B cell (primary cell): ENCODE data around the gene PI4KB. TPM values are rescaled to one million over a fixed set of nuclear protein-coding genes. Genes with fewer than 3 reads are reported as not detected.

ENCODE experiments used
- ATAC-seq: fragments of 200-7000 bp; cut with Tn5 transposase; one replicate; pipeline ENCODE4 v1.10.0; 2021; ENCODE audit warnings: low read depth, mild to moderate bottlenecking, moderate number of reproducible peaks, moderate library complexity
- CTCF ChIA-PET: fragments of 350-600 bp; sonication (Branson Sonifier 250); formaldehyde crosslinking; loops from one replicate; lab custom pipeline; 2021; ENCODE audit warnings: antibody characterized with exemption, inconsistent platforms; lab: Charles Lee
- POLR2A ChIA-PET: fragments of 350-600 bp; sonication (Branson Sonifier 250); formaldehyde crosslinking; loops from one replicate; lab custom pipeline; 2021; ENCODE audit warnings: antibody characterized with exemption; lab: Charles Lee
- DNase-seq: peaks from one replicate; pipeline ENCODE4 v3.0.0; 2013
- H2AFZ ChIP-seq: 2 replicates; pipeline ENCODE4 v1.6.1; 2012; ENCODE audit warnings: mild to moderate bottlenecking, low read depth, low read length; ENCODE audit not compliant: insufficient read depth, poor library complexity, severe bottlenecking
- H3K27ac ChIP-seq, 2 donors: 1 replicate in 1 of 2; 2 replicates in 1 of 2; pipeline ENCODE4 v1.5.1; 2012 to 2013; ENCODE audit warnings: low read length in 2 of 2, mild to moderate bottlenecking in 2 of 2, moderate library complexity in 1 of 2
- H3K27me3 ChIP-seq, 4 experiments: fragments of 200-600 bp in 1 of 4; sonication (generic) in 1 of 4; replicated peaks in 1 of 4; 1 replicate in 2 of 4; 2 replicates in 2 of 4; pipeline versions ENCODE4 v1.6.1 to v1.7.0; 2013 to 2016; ENCODE audit warnings: low read length in 3 of 4, mild to moderate bottlenecking in 2 of 4, mixed read lengths in 1 of 4, moderate library complexity in 1 of 4; ENCODE audit not compliant: insufficient read depth in 4 of 4, control insufficient read depth in 3 of 4; ENCODE audit errors: control extremely low read depth in 1 of 4
- H3K36me3 ChIP-seq, 2 experiments: replicated peaks in 1 of 2; 1 replicate in 1 of 2; 2 replicates in 1 of 2; pipeline versions ENCODE4 v1.6.1 to v1.7.1; 2013; ENCODE audit warnings: low read length in 1 of 2; ENCODE audit not compliant: insufficient read depth in 2 of 2, control insufficient read depth in 1 of 2; ENCODE audit errors: control extremely low read depth in 1 of 2, extremely low read depth in 1 of 2
- H3K4me1 ChIP-seq, 2 donors: fragments of 200-600 bp in 1 of 2; sonication (generic) in 1 of 2; 1 replicate in 1 of 2; 2 replicates in 1 of 2; pipeline versions ENCODE4 v1.5.1 to v1.6.1; 2013 to 2017; ENCODE audit warnings: low read length in 2 of 2; ENCODE audit not compliant: control insufficient read depth in 2 of 2, insufficient read depth in 2 of 2
- H3K4me2 ChIP-seq: replicated peaks from 2 replicates; pipeline ENCODE3; 2012; ENCODE audit warnings: mild to moderate bottlenecking, low read depth, low read length; ENCODE audit not compliant: poor library complexity, severe bottlenecking
- H3K4me3 ChIP-seq, 5 experiments: fragments of 200-600 bp in 1 of 5; sonication (generic) in 1 of 5; 1 replicate in 3 of 5; 2 replicates in 2 of 5; pipeline versions ENCODE4 v1.5.1 to v1.7.0; 2011 to 2016; ENCODE audit warnings: low read length in 4 of 5, mild to moderate bottlenecking in 4 of 5, low read depth in 2 of 5, control low read depth in 1 of 5, moderate library complexity in 1 of 5; ENCODE audit not compliant: insufficient read depth in 1 of 5; ENCODE audit errors: control extremely low read depth in 1 of 5, extremely low read depth in 1 of 5
- H3K79me2 ChIP-seq: fragments of 200-600 bp; sonication (generic); one replicate; pipeline ENCODE4 v1.6.0; 2016; ENCODE audit warnings: low read length; ENCODE audit not compliant: control insufficient read depth, insufficient read depth
- H3K9ac ChIP-seq: fragments of 200-600 bp; sonication (generic); 2 replicates; pipeline ENCODE4 v1.6.1; 2017; ENCODE audit warnings: mild to moderate bottlenecking, low read length, moderate library complexity
- H3K9me3 ChIP-seq, 3 donors: one replicate each; pipeline versions ENCODE4 v1.6.1 to v1.7.1; 2013; ENCODE audit warnings: low read length in 2 of 3; ENCODE audit not compliant: control insufficient read depth in 2 of 3, insufficient read depth in 1 of 3; ENCODE audit errors: control extremely low read depth in 1 of 3
- H4K20me1 ChIP-seq: 2 replicates; pipeline ENCODE4 v1.6.0; 2012; ENCODE audit warnings: mild to moderate bottlenecking, low read length; ENCODE audit not compliant: insufficient read depth, control insufficient read depth, poor library complexity, severe bottlenecking
- H3K27ac Mint-ChIP-seq: one replicate; pipeline ENCODE4 v1.8.0; 2021; ENCODE audit warnings: mixed read lengths
- H3K27me3 Mint-ChIP-seq: one replicate; pipeline ENCODE4 v1.8.0; 2021; ENCODE audit warnings: mixed read lengths
- H3K4me1 Mint-ChIP-seq: one replicate; pipeline ENCODE4 v1.8.0; 2021; ENCODE audit warnings: mixed read lengths
- H3K4me3 Mint-ChIP-seq: one replicate; pipeline ENCODE4 v1.8.0; 2021; ENCODE audit warnings: mixed read lengths
- H3K9me3 Mint-ChIP-seq: one replicate; pipeline ENCODE4 v1.8.0; 2022; ENCODE audit warnings: mixed read lengths; ENCODE audit not compliant: insufficient read depth
- EZH2 ChIP-seq: IDR thresholded peaks from 2 replicates; pipeline ENCODE4 v1.6.1; 2012; ENCODE audit warnings: borderline replicate concordance, low read depth, mild to moderate bottlenecking, moderate library complexity, low read length; ENCODE audit not compliant: insufficient read depth, poor library complexity, severe bottlenecking
- WGBS: methylation state at CpG from one replicate; pipeline ENCODE4 v1.1.5; 2013; ENCODE audit warnings: missing lambda C conversion rate; ENCODE audit not compliant: insufficient coverage; 5-methylcytosine and 5-hydroxymethylcytosine counted together
- intact Hi-C: fragments of 100-400 bp; cut with micrococcal nuclease; formaldehyde crosslinking; loops from one replicate; pipeline ENCODE4 v1.10.0; 2022
- polyA plus RNA-seq: library from polyadenylated mRNA; depleted of rRNA; stranded (reverse); fragments of >200 nt; gene quantifications from 2 replicates; pipeline ENCODE4 v1.2.3, GENCODE V29; 2012
- total RNA-seq, 2 donors: library from RNA; stranded (reverse); fragments of 120-200 nt in 1 of 2; gene quantifications; 1 replicate in 1 of 2; 2 replicates in 1 of 2; pipeline versions ENCODE4 v1.2.3 to v1.2.4, GENCODE V29; 2013 to 2022
- TF ChIP-seq, protein P1 (sequence below): fragments of 200-600 bp; IDR thresholded peaks from one replicate; pipeline ENCODE4 v1.8.0; 2022; ENCODE audit warnings: antibody characterized with exemption, mild to moderate bottlenecking

The PI4KB gene
- total and polyA plus RNA-seq, 2 donors (not counting 1 experiment from before 2014, with no cell fraction given) = 110 to 138 TPM

- Mint-ChIP-seq H3K4me3 (no peak overlapping the region), H3K27ac (no peak overlapping the region), H3K4me1 (no peaks in the 10 kb centered on the region), H3K9me3 (no peaks in the 10 kb centered on the region), H3K27me3 (no peaks in the 10 kb centered on the region)
- Histone ChIP-seq H3K79me2 (no peaks in the 10 kb centered on the region), H3K9me3 (no peaks in the 10 kb centered on the region), H2AFZ (no peak overlapping the region), H3K27ac (no peak overlapping the region), H3K36me3 (no peaks in the 10 kb centered on the region), H3K9ac (no peak overlapping the region), H3K4me2 (no peak overlapping the region), H4K20me1 (no peaks in the 10 kb centered on the region), H3K4me1 (peaks cover 0 to 4% of the 10 kb centered on the region in 2 donors), H3K4me3 (no peak overlapping the region), H3K27me3 (peaks cover 0 to 4% (median 0%) of the 10 kb centered on the region in 4 experiments)
- no peak for ATAC-seq
- no peak for TF ChIP-seq EZH2
- TF ChIP-seq, protein P1, sequence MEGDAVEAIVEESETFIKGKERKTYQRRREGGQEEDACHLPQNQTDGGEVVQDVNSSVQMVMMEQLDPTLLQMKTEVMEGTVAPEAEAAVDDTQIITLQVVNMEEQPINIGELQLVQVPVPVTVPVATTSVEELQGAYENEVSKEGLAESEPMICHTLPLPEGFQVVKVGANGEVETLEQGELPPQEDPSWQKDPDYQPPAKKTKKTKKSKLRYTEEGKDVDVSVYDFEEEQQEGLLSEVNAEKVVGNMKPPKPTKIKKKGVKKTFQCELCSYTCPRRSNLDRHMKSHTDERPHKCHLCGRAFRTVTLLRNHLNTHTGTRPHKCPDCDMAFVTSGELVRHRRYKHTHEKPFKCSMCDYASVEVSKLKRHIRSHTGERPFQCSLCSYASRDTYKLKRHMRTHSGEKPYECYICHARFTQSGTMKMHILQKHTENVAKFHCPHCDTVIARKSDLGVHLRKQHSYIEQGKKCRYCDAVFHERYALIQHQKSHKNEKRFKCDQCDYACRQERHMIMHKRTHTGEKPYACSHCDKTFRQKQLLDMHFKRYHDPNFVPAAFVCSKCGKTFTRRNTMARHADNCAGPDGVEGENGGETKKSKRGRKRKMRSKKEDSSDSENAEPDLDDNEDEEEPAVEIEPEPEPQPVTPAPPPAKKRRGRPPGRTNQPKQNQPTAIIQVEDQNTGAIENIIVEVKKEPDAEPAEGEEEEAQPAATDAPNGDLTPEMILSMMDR = no peak
- WGBS = 97% methylated on average over 14 of the region's 15 CpGs
- intact Hi-C loops = no loop called here
- POLR2A ChIA-PET = interaction anchor here (0.5 to 1.4 kb wide), 2 partner anchors 12 to 538 kb away, joined by 3 read pairs; no protein-coding TSS in a partner anchor
- CTCF ChIA-PET = no interaction called here
- no peak for DNase-seq
These were observed 42.4 kb upstream of the PI4KB start for GRCh38 chr1:151369621-151370048.

DNA sequence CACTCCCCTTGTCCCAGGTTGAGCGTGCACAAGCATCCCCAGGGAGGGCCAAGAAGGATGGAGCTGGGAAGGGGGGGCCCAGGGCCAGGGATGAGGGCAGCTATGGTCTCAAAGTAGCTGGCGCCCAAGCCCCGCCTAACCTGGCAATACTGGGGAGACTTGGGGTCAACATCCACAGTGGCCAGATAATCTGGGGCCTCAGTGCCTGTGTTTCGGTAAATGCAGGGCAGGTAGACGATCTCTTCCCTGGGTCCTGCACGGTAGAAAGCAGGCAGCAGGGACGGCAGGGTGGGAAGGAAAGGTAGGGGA, 42.0 kb upstream of the PI4KB start:
- no peaks in the 10 kb centered on the region for H3K9me3 Mint-ChIP-seq
- no peak for DNase-seq
- intact Hi-C loops = no loop called here
- Histone ChIP-seq H3K9ac (no peak overlapping the region), H3K27ac (no peak overlapping the region), H3K4me1 (peaks cover 0 to 4% of the 10 kb centered on the region in 2 donors), H4K20me1 (no peaks in the 10 kb centered on the region), H3K79me2 (no peaks in the 10 kb centered on the region), H3K4me2 (no peak overlapping the region), H3K27me3 (peaks cover 0 to 5% (median 0%) of the 10 kb centered on the region in 4 experiments), H3K36me3 (no peaks in the 10 kb centered on the region), H3K9me3 (no peaks in the 10 kb centered on the region), H2AFZ (no peak overlapping the region), H3K4me3 (no peak overlapping the region)
- CTCF ChIA-PET = no interaction called here
- H3K4me3 Mint-ChIP-seq = no peak overlapping the region
- TF ChIP-seq, protein P1 = no peak
- no peak for TF ChIP-seq EZH2
- H3K27me3 Mint-ChIP-seq = no peaks in the 10 kb centered on the region
- 82% methylated on average over 4 of the region's 7 CpGs for WGBS
- no peaks in the 10 kb centered on the region for H3K4me1 Mint-ChIP-seq
- ATAC-seq = no peak
- POLR2A ChIA-PET = interaction anchor here (1.4 kb wide), 1 partner anchor 12 kb away, joined by 3 read pairs; no protein-coding TSS in a partner anchor
- H3K27ac Mint-ChIP-seq = no peak overlapping the region
